SH-SY5Y (cell line): ENCODE measurements around the gene PRDM2.

Experiments
- GATA2 ChIP-seq: IDR thresholded peaks from 2 replicates; pipeline ENCODE4 v1.6.1; 2011; ENCODE audit warnings: mild to moderate bottlenecking, low read depth, low read length
- GATA3 ChIP-seq: IDR thresholded peaks from 2 replicates; pipeline ENCODE4 v1.6.1; 2011; ENCODE audit warnings: low read depth, mild to moderate bottlenecking, low read length, moderate library complexity

GRCh38 chr1:13792419-13792818 is 92.4 kb downstream of the PRDM2 start:
- TF ChIP-seq GATA2 (no peak), GATA3 (no peak)
